ENCODE measurements around the gene NFATC1.

- TF ChIP-seq ZNF565 (CRISPR knock-in tag; conservative IDR thresholded peaks at IDR 0.05; ENCODE audit: low read depth) (no peak), OSR1 (CRISPR knock-in tag; IDR thresholded peaks at IDR 0.05) (no peak), PATZ1 (CRISPR knock-in tag; IDR thresholded peaks at IDR 0.05; ENCODE audit: borderline replicate concordance) (no peak), ZFP3 (CRISPR knock-in tag; IDR thresholded peaks at IDR 0.05) (no peak), ESRRG (CRISPR knock-in tag; IDR thresholded peaks at IDR 0.05) (no peak), TSHZ2 (CRISPR knock-in tag; IDR thresholded peaks at IDR 0.05) (no peak), ARNTL (CRISPR knock-in tag; IDR thresholded peaks at IDR 0.05; ENCODE audit: borderline replicate concordance, low read depth) (no peak), RARB (CRISPR knock-in tag; IDR thresholded peaks at IDR 0.05) (no peak), ISL1 (CRISPR knock-in tag; IDR thresholded peaks at IDR 0.05) (no peak), ZNF8 (CRISPR knock-in tag; IDR thresholded peaks at IDR 0.05) (no peak)
Observed at GRCh38 chr18:79567481-79568147, 171.9 kb downstream of the NFATC1 start.
